Fibroblast of skin of abdomen (primary cell): ENCODE measurements around the gene SHH. TPM values are rescaled to one million over a fixed set of nuclear protein-coding genes. Genes with fewer than 3 reads are reported as not detected.

Source experiments
- DNase-seq: peaks from one replicate; pipeline ENCODE4 v3.0.0-alpha.2; 2013
- polyA plus RNA-seq, 2 experiments: library from polyadenylated mRNA; unstranded; fragments of 120-200 nt; gene quantifications; one replicate each; pipeline ENCODE4 v1.2.1, GENCODE V29; 2013; ENCODE audit not compliant: insufficient read length in 2 of 2

The SHH gene
- polyA plus RNA-seq (2013, experiment 1 of 2; ENCODE audit: insufficient read length): not detected
- not detected for polyA plus RNA-seq (2013, experiment 2 of 2; ENCODE audit: insufficient read length)

DNA sequence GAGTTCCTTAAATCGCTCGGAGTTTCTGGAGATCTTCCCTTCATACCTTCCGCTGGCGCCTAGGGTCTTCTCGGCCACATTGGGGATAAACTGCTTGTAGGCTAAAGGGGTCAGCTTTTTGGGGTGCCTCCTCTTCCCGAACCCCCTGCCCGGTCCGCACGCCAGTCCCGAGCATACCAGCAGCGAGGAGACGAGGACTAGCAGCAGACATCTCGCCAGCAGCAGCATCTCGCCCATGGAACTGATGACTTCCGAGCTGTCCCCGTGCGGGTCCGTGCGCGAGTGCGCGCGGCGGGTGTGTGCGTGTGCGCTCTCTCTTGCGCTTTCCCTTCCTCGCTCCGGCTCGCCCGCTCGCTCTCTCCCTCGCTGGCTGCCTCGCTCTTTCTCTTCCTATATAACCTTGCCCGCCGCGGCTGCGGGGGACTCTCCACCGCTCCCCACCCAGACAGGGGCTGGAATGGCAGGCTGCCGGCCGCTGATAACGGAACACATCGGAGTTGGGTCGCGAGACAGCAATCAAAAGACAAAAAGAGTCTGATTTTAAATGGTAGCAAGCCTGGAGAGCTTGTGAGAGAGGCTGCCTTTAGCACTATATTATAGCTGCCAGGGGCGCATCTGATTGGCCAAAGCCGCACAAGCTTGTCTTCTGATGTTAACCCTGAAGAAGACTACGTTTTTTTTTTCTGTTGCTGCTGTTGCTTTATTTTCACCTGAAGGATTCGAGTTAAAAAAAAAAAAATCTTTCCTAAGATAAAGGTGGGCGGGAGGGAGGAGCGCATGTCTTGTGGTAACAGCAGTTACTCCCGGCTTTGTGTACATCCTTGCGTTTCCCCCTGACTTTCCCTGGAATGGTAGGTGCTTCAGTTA, at the start of gene SHH:
Gene SHH (minus strand): TSS at position 569 of the 867 bp plus-strand sequence. CDS start 341 bp downstream, at position 228.
- no peak for DNase-seq

DNA sequence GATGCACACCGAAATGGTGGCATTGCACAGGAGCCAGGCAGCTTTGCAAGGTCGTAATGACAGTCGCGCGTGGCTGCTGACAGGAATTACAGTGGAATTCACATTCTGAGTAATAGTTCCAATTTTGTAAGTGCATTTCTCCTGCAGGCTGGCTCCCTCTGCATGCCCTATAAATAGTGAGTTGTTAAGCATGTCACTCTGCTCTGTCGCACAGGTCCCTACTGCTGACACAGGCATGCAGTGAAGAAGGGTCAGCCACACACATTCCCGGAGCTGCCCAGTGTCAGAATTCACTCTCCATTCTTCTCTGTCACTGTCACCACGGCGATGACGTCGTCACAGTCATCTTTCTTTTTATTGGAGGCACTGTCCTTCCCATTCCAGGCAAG, 49.2 kb upstream of the SHH start:
- no peak for DNase-seq

DNA sequence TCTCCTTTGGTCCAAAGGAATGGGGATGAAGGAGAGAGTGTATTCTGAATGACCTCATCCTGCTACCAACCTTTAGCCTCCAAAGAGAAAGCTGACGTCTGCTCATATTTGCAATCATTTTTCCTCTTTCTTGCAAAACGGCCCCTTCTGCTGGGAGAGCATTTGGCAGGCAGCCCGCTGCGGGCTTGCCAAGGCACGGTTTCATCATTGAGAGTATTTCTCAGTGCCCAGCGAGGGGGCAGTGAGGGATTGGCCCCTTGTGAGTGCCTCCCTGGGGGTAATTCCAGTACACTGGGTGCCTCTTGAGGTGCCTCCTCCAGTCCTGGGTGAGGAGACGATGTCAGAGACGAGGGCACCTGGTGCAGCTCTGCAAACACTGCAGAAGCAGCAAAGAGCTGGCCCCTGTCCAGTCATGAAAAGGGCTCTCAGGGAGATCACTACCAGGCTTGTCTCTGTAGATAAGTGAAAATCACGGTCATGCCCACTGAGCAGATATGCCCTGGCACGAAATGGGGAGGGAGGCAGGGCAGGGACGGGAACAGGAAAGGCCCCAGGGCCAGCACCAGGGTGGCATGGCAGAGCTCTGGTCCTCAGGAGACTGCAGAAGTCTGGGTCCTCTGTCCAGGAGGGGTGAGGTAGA, 48.7 kb upstream of the SHH start:
- no peak for DNase-seq

- no peak for DNase-seq
Measured at GRCh38 chr7:155860461-155860839, 48.2 kb upstream of the SHH start.

DNA sequence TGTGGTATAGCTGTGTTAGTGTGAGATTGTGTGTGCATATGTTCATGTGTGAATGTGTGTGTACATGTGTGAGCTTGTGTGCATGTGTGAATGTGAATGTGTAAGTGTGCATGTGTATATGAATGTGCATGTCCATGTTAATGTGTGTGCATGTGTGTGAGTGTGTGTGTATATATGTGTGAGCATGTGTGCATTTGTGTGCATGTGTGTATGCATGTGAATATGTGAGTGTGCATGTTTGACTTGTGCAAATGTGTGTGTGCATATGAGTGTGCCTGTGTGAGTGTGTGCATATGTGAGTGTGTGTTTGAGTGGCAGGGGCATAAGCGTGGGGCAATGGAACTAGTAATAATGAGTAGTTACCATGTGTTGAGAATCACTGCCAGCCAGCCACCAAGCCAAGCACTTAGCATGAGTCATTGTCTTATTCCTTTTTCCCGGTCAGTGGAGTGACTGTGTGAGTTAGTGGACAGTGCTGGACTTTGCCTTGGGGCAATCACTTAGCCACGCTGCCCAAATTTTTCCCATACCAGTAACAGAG, 46.3 kb upstream of the SHH start:
- DNase-seq: no peak

GRCh38 chr7:155857141-155857540, 44.9 kb upstream of the SHH start:
- no peak for DNase-seq

GRCh38 chr7:155856656-155857055, 44.4 kb upstream of the SHH start:
- no peak for DNase-seq

- no peak for DNase-seq
Measured at GRCh38 chr7:155852426-155853301, 40.4 kb upstream of the SHH start.

DNA sequence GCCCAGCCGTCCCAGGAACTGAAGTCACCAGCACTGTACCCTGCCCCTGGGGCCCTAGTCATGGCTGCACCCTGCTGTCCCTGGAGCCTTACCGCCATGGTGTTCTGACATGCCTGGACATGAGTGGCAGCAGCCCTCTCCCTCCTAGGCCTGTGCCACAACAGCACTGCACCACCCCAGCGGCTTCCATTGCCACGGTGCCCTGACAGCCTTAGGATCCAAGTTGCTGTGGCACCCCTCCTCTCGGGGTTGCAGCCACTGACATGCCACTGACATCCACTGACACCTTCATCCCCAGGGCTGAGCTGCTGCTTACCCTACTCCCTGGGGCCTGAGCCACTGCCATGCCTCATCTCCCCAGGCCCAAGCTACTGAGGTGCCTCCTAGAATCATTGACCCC, 39.6 kb upstream of the SHH start:
- no peak for DNase-seq

GRCh38 chr7:155850766-155851678, 38.8 kb upstream of the SHH start:
- DNase-seq: no peak

- DNase-seq: no peak
Measured at GRCh38 chr7:155850001-155850436, 37.8 kb upstream of the SHH start.

- DNase-seq: no peak
Measured at GRCh38 chr7:155848691-155849669, 36.7 kb upstream of the SHH start.

DNA sequence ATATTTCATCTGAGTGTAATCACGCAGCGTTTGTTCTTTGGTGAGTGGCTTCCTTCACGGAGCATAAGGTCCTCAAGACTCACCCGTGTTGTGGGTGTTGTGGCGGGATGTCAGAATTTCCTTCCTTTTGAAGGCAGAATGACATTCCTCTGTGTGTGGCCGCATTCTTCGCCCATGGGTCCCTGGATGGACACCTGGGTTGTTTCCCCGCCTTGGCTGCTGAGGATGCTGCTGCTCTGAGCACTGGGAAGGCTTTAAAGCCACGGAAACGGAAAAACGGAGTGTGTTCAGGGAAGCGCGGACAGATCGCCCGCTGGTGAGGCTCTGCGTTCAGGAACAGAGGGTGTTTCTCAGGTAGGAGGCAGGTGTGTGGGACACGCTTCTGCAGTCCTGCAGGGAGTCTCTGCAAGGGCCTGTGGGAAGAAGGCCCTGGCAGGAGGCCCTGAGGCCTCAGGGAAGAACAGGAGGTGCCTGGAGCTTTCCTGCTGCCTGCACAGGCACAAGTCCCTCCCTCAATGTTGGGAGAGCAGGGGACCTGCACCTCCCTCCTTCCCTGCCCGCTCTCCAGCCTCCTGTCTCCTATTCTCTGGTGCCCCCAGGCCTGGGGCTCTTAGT, 35.7 kb upstream of the SHH start:
- no peak for DNase-seq

DNA sequence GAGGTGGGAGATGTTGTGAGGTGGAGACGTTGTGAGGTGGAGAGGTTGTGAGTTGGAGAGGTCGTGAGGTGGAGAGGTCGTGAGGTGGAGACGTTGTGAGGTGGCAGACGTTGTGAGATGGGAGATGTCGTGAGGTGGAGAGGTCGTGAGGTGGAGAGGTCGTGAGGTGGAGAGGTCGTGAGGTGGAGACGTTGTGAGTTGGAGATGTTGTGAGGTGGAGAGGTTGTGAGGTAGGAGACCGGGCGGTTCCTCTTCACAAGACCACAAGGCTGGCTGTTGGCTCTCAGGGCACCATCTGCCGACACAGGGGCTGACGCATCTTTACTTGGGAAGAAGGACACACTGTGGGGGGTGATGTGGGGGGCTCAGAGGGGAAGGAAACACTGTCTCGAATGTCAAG, 34.7 kb upstream of the SHH start:
- DNase-seq: no peak

DNA sequence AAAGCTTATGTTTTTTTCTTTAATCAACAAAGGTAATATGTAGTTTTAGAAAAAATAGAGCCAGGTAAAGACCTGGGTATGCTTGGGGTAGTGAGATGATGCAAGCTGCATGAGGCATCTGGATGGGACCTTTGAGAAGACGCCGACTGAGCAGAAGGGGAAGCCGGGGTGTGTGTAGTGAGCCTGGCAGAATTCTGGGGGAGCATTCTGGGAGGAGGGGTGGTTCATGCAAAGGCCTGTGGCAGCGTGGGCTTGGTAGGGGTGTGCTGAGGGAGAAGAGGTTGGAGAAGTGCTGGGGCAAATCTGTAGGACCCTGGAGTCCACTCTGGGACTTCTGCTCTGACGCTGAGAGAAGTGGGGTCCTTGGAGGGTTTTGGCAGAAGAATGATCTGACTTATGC, 33.9 kb upstream of the SHH start:
- no peak for DNase-seq

- DNase-seq: no peak
Measured at GRCh38 chr7:155845226-155845625, 33.0 kb upstream of the SHH start.

GRCh38 chr7:155844526-155844925, 32.3 kb upstream of the SHH start:
- DNase-seq: no peak

- DNase-seq: no peak
Measured at GRCh38 chr7:155844019-155844453, 31.8 kb upstream of the SHH start.

- DNase-seq: no peak
Measured at GRCh38 chr7:155843426-155844018, 31.3 kb upstream of the SHH start.
